PC-9 (cell line): ENCODE results near the gene STAMBPL1. TPM values are rescaled to one million over a fixed set of nuclear protein-coding genes. Genes with fewer than 3 reads are reported as not detected.
A peak's percentile ranks its signal among the peaks of the same experiment; 100 is the strongest.

Experiments used
- BruUV-seq: library from RNA; stranded (reverse); fragments of 400-500 nt; replicated peaks from 2 replicates; lab custom pipeline; 2021; lab: Mats Ljungman, UMichigan
- CTCF ChIA-PET: fragments of 300-600 bp; sonication (Branson Sonifier 250); formaldehyde crosslinking; loops from one replicate; lab custom pipeline; 2022; ENCODE audit warnings: antibody characterized with exemption; lab: Charles Lee
- POLR2A ChIA-PET: fragments of 300-600 bp; sonication (Branson Sonifier 250); formaldehyde crosslinking; loops from one replicate; lab custom pipeline; 2022; ENCODE audit warnings: antibody characterized with exemption; ENCODE audit not compliant: unreplicated experiment; lab: Charles Lee
- DNase-seq, 2 experiments: peaks; one replicate each; pipeline versions ENCODE4 v3.0.0 to v3.0.0-alpha.2; 2015 to 2022; ENCODE audit warnings: mixed read lengths in 1 of 2
- H2AFZ ChIP-seq: fragments of 200-600 bp; sonication (generic); 2 replicates; pipeline ENCODE4 v1.8.1; 2017; ENCODE audit warnings: antibody characterized with exemption
- H3F3A ChIP-seq: fragments of 200-600 bp; sonication (generic); 2 replicates; pipeline ENCODE4 v1.8.1; 2017; ENCODE audit warnings: antibody characterized with exemption, mild to moderate bottlenecking, low read depth; ENCODE audit not compliant: insufficient read depth
- H3K27ac ChIP-seq: fragments of 200-600 bp; sonication (generic); 2 replicates; pipeline ENCODE4 v1.6.1; 2016; ENCODE audit warnings: mixed run types
- H3K27me3 ChIP-seq: fragments of 200-600 bp; sonication (generic); 2 replicates; pipeline ENCODE4 v1.6.1; 2016; ENCODE audit warnings: low read depth, mixed run types; ENCODE audit not compliant: insufficient read depth
- H3K36me3 ChIP-seq: fragments of 200-600 bp; sonication (generic); 2 replicates; pipeline ENCODE4 v1.6.1; 2016; ENCODE audit warnings: low read depth, mixed run types
- H3K4me1 ChIP-seq: fragments of 200-600 bp; sonication (generic); replicated peaks from 2 replicates; pipeline ENCODE4 v1.6.1; 2016; ENCODE audit warnings: mixed run types; ENCODE audit not compliant: insufficient read depth
- H3K4me2 ChIP-seq: fragments of 200-600 bp; sonication (generic); 2 replicates; pipeline ENCODE4 v1.6.1; 2017; ENCODE audit warnings: mixed run types
- H3K4me3 ChIP-seq: fragments of 200-600 bp; sonication (generic); 2 replicates; pipeline ENCODE4 v1.6.1; 2016; ENCODE audit warnings: mixed run types
- H3K79me2 ChIP-seq: fragments of 200-600 bp; sonication (generic); 2 replicates; pipeline ENCODE4 v1.6.1; 2017; ENCODE audit warnings: low read depth, mixed run types
- H3K9me2 ChIP-seq: fragments of 200-600 bp; sonication (generic); 2 replicates; pipeline ENCODE4 v1.8.1; 2017; ENCODE audit warnings: mild to moderate bottlenecking; ENCODE audit not compliant: insufficient read depth
- H3K9me3 ChIP-seq: fragments of 200-600 bp; sonication (generic); 2 replicates; pipeline ENCODE4 v1.8.1; 2016; ENCODE audit warnings: low read depth; ENCODE audit not compliant: insufficient read depth
- H4K20me1 ChIP-seq: fragments of 200-600 bp; sonication (generic); 2 replicates; pipeline ENCODE4 v1.8.1; 2017; ENCODE audit not compliant: insufficient read depth
- EZH2 ChIP-seq: fragments of 200-600 bp; sonication (generic); IDR thresholded peaks from 2 replicates; pipeline ENCODE4 v1.8.0; 2017; ENCODE audit warnings: antibody characterized with exemption, low read depth
- intact Hi-C: fragments of 100-400 bp; cut with micrococcal nuclease; formaldehyde crosslinking; loops from one replicate; pipeline ENCODE4 v1.10.0; 2022; ENCODE audit not compliant: unreplicated experiment
- total RNA-seq: library from RNA; stranded (reverse); gene quantifications from 2 replicates; pipeline ENCODE4 v1.2.3, GENCODE V29; 2021
- TF ChIP-seq, protein P1 (sequence below): fragments of 200-600 bp; sonication (generic); conservative IDR thresholded peaks from 2 replicates; pipeline ENCODE4 v1.6.1; 2017; ENCODE audit warnings: mixed run types, antibody characterized with exemption, mild to moderate bottlenecking, moderate library complexity

Gene STAMBPL1
- total RNA-seq, 1 experiment from 2014 or later = 7.4 TPM

DNA sequence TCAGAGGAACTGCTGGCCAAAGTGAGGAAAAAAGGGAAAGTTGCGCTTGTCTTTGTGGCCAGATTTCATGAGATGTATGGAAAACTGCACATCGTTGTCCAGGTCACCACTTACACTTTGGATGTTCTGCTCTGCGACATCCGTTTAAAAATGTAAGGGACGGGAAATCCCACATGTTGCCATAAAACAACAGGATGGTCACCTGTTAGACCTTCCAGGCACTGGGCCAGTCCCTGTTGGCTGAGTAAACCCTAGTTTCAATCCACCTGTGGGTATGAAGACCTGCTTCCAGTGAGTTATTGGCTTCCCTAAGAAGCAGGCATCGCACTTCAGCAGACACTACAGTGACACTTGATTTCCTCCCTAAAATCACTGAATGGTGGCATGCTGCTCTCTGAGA is 2.7 kb upstream of the STAMBPL1 start:
- intact Hi-C loops = no loop called here
- Histone ChIP-seq H3K27me3 (no peaks in the 10 kb centered on the region), H2AFZ (no peak overlapping the region), H3K4me2 (no peak overlapping the region), H3F3A (peaks cover 16% of the 10 kb centered on the region; the same call in 1 of the 2 replicates), H4K20me1 (no peaks in the 10 kb centered on the region), H3K9me3 (no peaks in the 10 kb centered on the region), H3K4me1 (peaks cover 6% of the 10 kb centered on the region), H3K36me3 (no peaks in the 10 kb centered on the region), H3K27ac (no peak overlapping the region), H3K4me3 (no peak overlapping the region), H3K79me2 (peaks cover 13% of the 10 kb centered on the region), H3K9me2 (no peaks in the 10 kb centered on the region)
- DNase-seq = no peak
- POLR2A ChIA-PET = no interaction called here
- CTCF ChIA-PET = no interaction called here
- TF ChIP-seq, protein P1, sequence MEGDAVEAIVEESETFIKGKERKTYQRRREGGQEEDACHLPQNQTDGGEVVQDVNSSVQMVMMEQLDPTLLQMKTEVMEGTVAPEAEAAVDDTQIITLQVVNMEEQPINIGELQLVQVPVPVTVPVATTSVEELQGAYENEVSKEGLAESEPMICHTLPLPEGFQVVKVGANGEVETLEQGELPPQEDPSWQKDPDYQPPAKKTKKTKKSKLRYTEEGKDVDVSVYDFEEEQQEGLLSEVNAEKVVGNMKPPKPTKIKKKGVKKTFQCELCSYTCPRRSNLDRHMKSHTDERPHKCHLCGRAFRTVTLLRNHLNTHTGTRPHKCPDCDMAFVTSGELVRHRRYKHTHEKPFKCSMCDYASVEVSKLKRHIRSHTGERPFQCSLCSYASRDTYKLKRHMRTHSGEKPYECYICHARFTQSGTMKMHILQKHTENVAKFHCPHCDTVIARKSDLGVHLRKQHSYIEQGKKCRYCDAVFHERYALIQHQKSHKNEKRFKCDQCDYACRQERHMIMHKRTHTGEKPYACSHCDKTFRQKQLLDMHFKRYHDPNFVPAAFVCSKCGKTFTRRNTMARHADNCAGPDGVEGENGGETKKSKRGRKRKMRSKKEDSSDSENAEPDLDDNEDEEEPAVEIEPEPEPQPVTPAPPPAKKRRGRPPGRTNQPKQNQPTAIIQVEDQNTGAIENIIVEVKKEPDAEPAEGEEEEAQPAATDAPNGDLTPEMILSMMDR = no peak
- TF ChIP-seq EZH2 = no peak
- BruUV-seq = no TSS peak

DNA sequence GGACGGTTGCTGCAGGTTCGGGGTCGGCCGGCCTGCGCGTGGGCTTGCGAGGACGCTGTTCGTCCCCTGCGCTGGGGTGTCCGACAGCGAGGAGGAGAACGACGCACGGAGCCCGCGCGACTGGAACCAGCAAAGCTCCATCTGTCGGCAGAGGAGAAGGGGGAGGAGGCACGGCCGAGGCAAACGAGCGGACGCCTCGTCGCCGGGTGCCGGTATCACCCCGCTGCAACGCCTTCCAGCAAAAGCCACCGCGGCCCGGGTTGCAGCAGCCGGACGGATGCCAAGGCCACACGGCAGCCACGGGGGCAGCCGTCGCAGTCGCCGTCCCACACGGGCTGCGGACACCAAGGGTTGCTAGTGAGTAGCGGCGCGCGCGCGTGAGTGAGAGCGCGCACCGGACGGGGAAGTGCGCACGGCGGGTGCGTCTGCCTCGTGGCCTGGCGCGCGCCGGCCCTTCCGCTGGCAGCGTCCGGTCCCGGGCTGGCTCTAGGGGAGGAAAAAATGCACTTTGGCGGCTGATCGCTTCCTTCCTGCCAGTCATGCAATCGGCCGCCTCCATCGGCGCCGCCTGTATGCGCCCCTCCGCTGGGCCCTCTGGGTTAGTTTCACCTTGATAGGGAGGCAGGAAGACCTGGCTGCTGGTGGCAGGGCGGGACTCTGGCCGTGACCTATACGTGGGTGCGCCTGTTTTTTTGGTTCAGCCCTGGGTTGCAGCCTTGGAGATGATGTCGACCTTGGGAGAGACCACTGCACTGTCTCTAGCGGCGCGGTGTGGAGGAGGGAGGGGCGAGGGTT is 434 bp downstream of the STAMBPL1 start:
- intact Hi-C loops = loop anchor here (1.0 to 5.0 kb wide), 3 partner anchors 30 to 52 kb away; partner anchors contain the start of gene ANKRD22
- H3K4me1 ChIP-seq = peaks cover 27% of the 10 kb centered on the region
- CTCF ChIA-PET = no interaction called here
- H3K27ac ChIP-seq = peak overlapping the region; percentile 92
- peaks cover 41% of the 10 kb centered on the region for H3K79me2 ChIP-seq
- no peaks in the 10 kb centered on the region for H3K9me3 ChIP-seq
- no peaks in the 10 kb centered on the region for H3K27me3 ChIP-seq
- H3K4me3 ChIP-seq = peak overlapping the region; percentile 82
- peak; percentile 49 to 70 for DNase-seq
- TF ChIP-seq, protein P1 = peak; percentile 27; the same call in 1 of the 2 replicates
- TF ChIP-seq EZH2 = no peak
- BruUV-seq = no TSS peak
- POLR2A ChIA-PET = no interaction called here
- H2AFZ ChIP-seq = peak overlapping the region; percentile 85
- peak overlapping the region; percentile 82 for H3K4me2 ChIP-seq
- H3K36me3 ChIP-seq = peaks cover 8% of the 10 kb centered on the region; the same call in 1 of the 2 replicates
- H4K20me1 ChIP-seq = no peaks in the 10 kb centered on the region
- no peaks in the 10 kb centered on the region for H3K9me2 ChIP-seq
- H3F3A ChIP-seq = peaks cover 16% of the 10 kb centered on the region; the same call in 1 of the 2 replicates

GRCh38 chr10:88881320-88881719 is 1.3 kb downstream of the STAMBPL1 start:
- BruUV-seq = no TSS peak
- Histone ChIP-seq H4K20me1 (no peaks in the 10 kb centered on the region), H3K4me2 (peak overlapping the region; percentile 82), H2AFZ (peak overlapping the region; percentile 85), H3K4me1 (peaks cover 32% of the 10 kb centered on the region), H3F3A (peaks cover 16% of the 10 kb centered on the region; the same call in 1 of the 2 replicates), H3K9me2 (no peaks in the 10 kb centered on the region), H3K36me3 (peaks cover 8% of the 10 kb centered on the region; the same call in 1 of the 2 replicates), H3K27me3 (no peaks in the 10 kb centered on the region), H3K4me3 (peak overlapping the region; percentile 82), H3K79me2 (peaks cover 49% of the 10 kb centered on the region), H3K9me3 (no peaks in the 10 kb centered on the region), H3K27ac (peak overlapping the region; percentile 92)
- ChIA-PET POLR2A (interaction anchor here (0.7 kb wide), 1 partner anchor 20 kb away, joined by 3 read pairs; no protein-coding TSS in a partner anchor), CTCF (no interaction called here)
- DNase-seq = no peak
- TF ChIP-seq EZH2 = no peak
- TF ChIP-seq, protein P1 = no peak
- intact Hi-C loops = loop anchor here (2.0 to 5.0 kb wide), 2 partner anchors 31 to 44 kb away; partner anchors contain the start of gene ANKRD22
